CD14-positive monocyte (primary cell): ENCODE data around the gene PCNP. TPM values are rescaled to one million over a fixed set of nuclear protein-coding genes. Genes with fewer than 3 reads are reported as not detected.
"Not testable (repeated sequence)": the region's sequence is repeated elsewhere in the genome, so short reads cannot be mapped to it uniquely, and the experiment has no call there.

ENCODE experiments used
- DNase-seq, 3 donors: peaks; one replicate each; pipeline ENCODE4 v3.0.0-alpha.2; 2011 to 2022
- H2AFZ ChIP-seq: 2 replicates; pipeline ENCODE4 v1.6.0; 2012; ENCODE audit warnings: mild to moderate bottlenecking, low read depth, low read length, inconsistent platforms; ENCODE audit not compliant: insufficient read depth, poor library complexity, severe bottlenecking
- H3K27ac ChIP-seq, 2 donors: 1 replicate in 1 of 2; 2 replicates in 1 of 2; pipeline ENCODE4 v1.5.1; 2012 to 2013; ENCODE audit warnings: low read length in 2 of 2, control low read depth in 1 of 2, inconsistent platforms in 1 of 2, low read depth in 1 of 2, mild to moderate bottlenecking in 1 of 2
- H3K27me3 ChIP-seq, 2 donors: one replicate each; pipeline versions ENCODE4 v1.6.0 to v1.6.1; 2011 to 2013; ENCODE audit warnings: low read length in 2 of 2; ENCODE audit not compliant: control insufficient read depth in 2 of 2, insufficient read depth in 2 of 2
- H3K36me3 ChIP-seq, 2 donors: replicated peaks in 1 of 2; 1 replicate in 1 of 2; 2 replicates in 1 of 2; pipeline versions ENCODE4 v1.5.1 to v1.6.1; 2012 to 2013; ENCODE audit warnings: low read length in 2 of 2, control low read depth in 1 of 2, inconsistent platforms in 1 of 2, mild to moderate bottlenecking in 1 of 2; ENCODE audit not compliant: insufficient read depth in 2 of 2, control insufficient read depth in 1 of 2
- H3K4me1 ChIP-seq, 2 donors: 1 replicate in 1 of 2; 2 replicates in 1 of 2; pipeline versions ENCODE4 v1.5.1 to v1.6.1; 2012 to 2013; ENCODE audit warnings: low read length in 2 of 2, control low read depth in 1 of 2, inconsistent platforms in 1 of 2, mild to moderate bottlenecking in 1 of 2, moderate library complexity in 1 of 2; ENCODE audit not compliant: insufficient read depth in 2 of 2, control insufficient read depth in 1 of 2
- H3K4me2 ChIP-seq: replicated peaks from 2 replicates; pipeline ENCODE3; 2012; ENCODE audit warnings: low read length, moderate library complexity, mild to moderate bottlenecking; ENCODE audit not compliant: poor library complexity, severe bottlenecking; ENCODE audit errors: extremely low read depth
- H3K4me3 ChIP-seq, 3 experiments: fragments of 200-600 bp in 1 of 3; sonication (generic) in 1 of 3; replicated peaks in 1 of 3; 1 replicate in 2 of 3; 2 replicates in 1 of 3; pipeline ENCODE4 v1.5.1; 2011 to 2013; ENCODE audit warnings: low read length in 3 of 3, mild to moderate bottlenecking in 3 of 3, control low read depth in 2 of 3, low read depth in 2 of 3, inconsistent platforms in 1 of 3, moderate library complexity in 1 of 3
- H3K79me2 ChIP-seq: 2 replicates; pipeline ENCODE4 v1.6.0; 2012; ENCODE audit warnings: mild to moderate bottlenecking, control low read depth, inconsistent platforms, low read length, moderate library complexity; ENCODE audit not compliant: insufficient read depth
- H3K9ac ChIP-seq: 2 replicates; pipeline ENCODE4 v1.6.0; 2017; ENCODE audit warnings: low read length, mild to moderate bottlenecking; ENCODE audit not compliant: insufficient read depth, poor library complexity, severe bottlenecking
- H3K9me3 ChIP-seq, 2 donors: replicated peaks in 1 of 2; 1 replicate in 1 of 2; 2 replicates in 1 of 2; pipeline versions ENCODE4 v1.5.1 to v1.6.1; 2012 to 2013; ENCODE audit warnings: low read length in 2 of 2, control low read depth in 1 of 2; ENCODE audit not compliant: control insufficient read depth in 1 of 2, insufficient read depth in 1 of 2
- H4K20me1 ChIP-seq: 2 replicates; pipeline ENCODE4 v1.6.0; 2012; ENCODE audit warnings: mild to moderate bottlenecking, low read length, control low read depth, moderate library complexity; ENCODE audit not compliant: insufficient read depth
- H3K27ac Mint-ChIP-seq, 7 donors: one replicate each; pipeline ENCODE4 v1.8.0; 2020; ENCODE audit warnings: mild to moderate bottlenecking in 7 of 7, mixed read lengths in 7 of 7, moderate library complexity in 6 of 7, inconsistent platforms in 2 of 7
- H3K27me3 Mint-ChIP-seq, 3 donors: one replicate each; pipeline ENCODE4 v1.8.0; 2021 to 2022; ENCODE audit warnings: low read depth in 3 of 3, mild to moderate bottlenecking in 3 of 3, mixed read lengths in 3 of 3, moderate library complexity in 3 of 3, inconsistent platforms in 1 of 3
- H3K36me3 Mint-ChIP-seq, 2 donors: one replicate each; pipeline ENCODE4 v1.8.0; 2020; ENCODE audit warnings: mixed read lengths in 2 of 2, inconsistent platforms in 1 of 2, mild to moderate bottlenecking in 1 of 2
- H3K4me1 Mint-ChIP-seq: one replicate; pipeline ENCODE4 v1.8.0; 2020; ENCODE audit warnings: mild to moderate bottlenecking, mixed read lengths
- H3K4me3 Mint-ChIP-seq, 2 donors: one replicate each; pipeline ENCODE4 v1.8.0; 2020; ENCODE audit warnings: mild to moderate bottlenecking in 2 of 2, mixed read lengths in 2 of 2, moderate library complexity in 1 of 2
- H3K9me3 Mint-ChIP-seq, 7 donors: one replicate each; pipeline ENCODE4 v1.8.0; 2020 to 2022; ENCODE audit warnings: mixed read lengths in 7 of 7, mild to moderate bottlenecking in 6 of 7, moderate library complexity in 6 of 7, inconsistent platforms in 2 of 7
- WGBS: methylation state at CpG from one replicate; pipeline ENCODE4 v1.1.5; 2013; ENCODE audit warnings: missing lambda C conversion rate; ENCODE audit not compliant: insufficient coverage; 5-methylcytosine and 5-hydroxymethylcytosine counted together
- intact Hi-C, 2 donors: fragments of 100-400 bp; cut with micrococcal nuclease; formaldehyde crosslinking; loops; one replicate each; pipeline versions ENCODE4 v1.15.0 to v1.15.1; 2023
- polyA plus RNA-seq, 3 donors: library from polyadenylated mRNA; depleted of rRNA in 1 of 3; unstranded in 2 of 3; stranded (reverse) in 1 of 3; fragments of 300-500 nt in 2 of 3; fragments of >200 nt in 1 of 3; fragmentation: Illumina TruSeq in 2 of 3; gene quantifications; 1 replicate in 2 of 3; 2 replicates in 1 of 3; pipeline ENCODE4 v1.2.3, GENCODE V29; 2012 to 2021
- TF ChIP-seq, protein P1 (sequence below): fragments of 200-600 bp; IDR thresholded peaks from one replicate; pipeline ENCODE4 v1.8.0; 2022; ENCODE audit warnings: antibody characterized with exemption, mild to moderate bottlenecking

PCNP gene
- polyA plus RNA-seq, 3 donors: 32.0 to 68.2 (median 57.4) TPM

DNA sequence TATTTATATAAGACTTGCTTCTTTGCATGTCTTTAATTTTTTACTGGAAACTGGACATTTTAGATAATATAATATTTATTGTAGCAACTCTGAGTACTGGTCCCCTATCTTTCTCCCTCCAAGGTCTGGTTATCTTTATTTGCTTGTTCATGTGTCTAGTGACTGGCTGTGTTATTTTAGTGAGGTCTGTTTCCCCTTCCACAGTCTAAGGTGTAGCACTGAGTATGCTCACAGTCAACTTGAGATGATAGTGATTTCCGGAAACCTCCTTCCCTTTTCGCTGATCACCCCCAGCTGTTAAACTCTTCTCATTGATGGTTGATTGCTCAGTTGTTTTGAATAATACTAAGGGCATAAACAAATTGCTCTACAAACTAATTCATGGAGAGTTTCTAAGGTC lies 37.0 kb downstream of the PCNP start:
- Histone ChIP-seq H3K27me3 (no peaks in the 10 kb centered on the region), H3K27ac (no peak overlapping the region), H3K9ac (no peak overlapping the region), H3K9me3 (no peaks in the 10 kb centered on the region), H3K79me2 (no peaks in the 10 kb centered on the region), H3K4me1 (no peaks in the 10 kb centered on the region), H3K4me3 (no peak overlapping the region), H2AFZ (no peak overlapping the region), H3K4me2 (no peak overlapping the region), H4K20me1 (no peaks in the 10 kb centered on the region), H3K36me3 (no peaks in the 10 kb centered on the region)
- intact Hi-C loops: no loop called here
- no peaks in the 10 kb centered on the region for H3K9me3 Mint-ChIP-seq
- H3K27me3 Mint-ChIP-seq: no peaks in the 10 kb centered on the region
- WGBS: no CpG with 5 or more reads among the region's 2 CpGs
- H3K4me3 Mint-ChIP-seq: no peak overlapping the region
- no peak for DNase-seq
- TF ChIP-seq, protein P1, sequence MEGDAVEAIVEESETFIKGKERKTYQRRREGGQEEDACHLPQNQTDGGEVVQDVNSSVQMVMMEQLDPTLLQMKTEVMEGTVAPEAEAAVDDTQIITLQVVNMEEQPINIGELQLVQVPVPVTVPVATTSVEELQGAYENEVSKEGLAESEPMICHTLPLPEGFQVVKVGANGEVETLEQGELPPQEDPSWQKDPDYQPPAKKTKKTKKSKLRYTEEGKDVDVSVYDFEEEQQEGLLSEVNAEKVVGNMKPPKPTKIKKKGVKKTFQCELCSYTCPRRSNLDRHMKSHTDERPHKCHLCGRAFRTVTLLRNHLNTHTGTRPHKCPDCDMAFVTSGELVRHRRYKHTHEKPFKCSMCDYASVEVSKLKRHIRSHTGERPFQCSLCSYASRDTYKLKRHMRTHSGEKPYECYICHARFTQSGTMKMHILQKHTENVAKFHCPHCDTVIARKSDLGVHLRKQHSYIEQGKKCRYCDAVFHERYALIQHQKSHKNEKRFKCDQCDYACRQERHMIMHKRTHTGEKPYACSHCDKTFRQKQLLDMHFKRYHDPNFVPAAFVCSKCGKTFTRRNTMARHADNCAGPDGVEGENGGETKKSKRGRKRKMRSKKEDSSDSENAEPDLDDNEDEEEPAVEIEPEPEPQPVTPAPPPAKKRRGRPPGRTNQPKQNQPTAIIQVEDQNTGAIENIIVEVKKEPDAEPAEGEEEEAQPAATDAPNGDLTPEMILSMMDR: no peak
- no peaks in the 10 kb centered on the region for H3K36me3 Mint-ChIP-seq
- no peak overlapping the region for H3K27ac Mint-ChIP-seq
- no peaks in the 10 kb centered on the region for H3K4me1 Mint-ChIP-seq

DNA sequence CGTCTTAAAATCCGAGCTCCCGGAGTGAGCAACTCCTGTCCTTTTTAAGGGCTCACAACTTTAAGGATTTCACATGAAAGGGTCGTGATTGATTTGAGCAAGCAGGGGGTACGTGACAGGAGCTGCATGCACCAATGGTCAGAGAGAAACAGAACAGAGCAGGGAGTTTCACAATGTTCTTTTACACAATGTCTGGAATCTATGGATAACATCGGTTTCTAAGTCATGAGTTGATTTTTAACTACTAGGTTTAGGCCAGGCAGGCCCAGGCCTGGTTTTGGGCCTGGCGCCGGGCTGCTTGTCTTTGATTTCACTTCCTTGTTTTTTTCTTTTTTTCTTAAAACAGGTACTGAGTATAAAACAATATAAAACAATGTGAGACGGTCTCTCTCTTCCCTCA lies 39.0 kb downstream of the PCNP start:
- H3K36me3 Mint-ChIP-seq, H3K4me2 ChIP-seq, H3K27me3 Mint-ChIP-seq, H3K9me3 ChIP-seq, H4K20me1 ChIP-seq, H3K9ac ChIP-seq, H3K27me3 ChIP-seq, H3K36me3 ChIP-seq, DNase-seq, H3K27ac ChIP-seq, intact Hi-C loops, H3K4me1 ChIP-seq, H3K4me1 Mint-ChIP-seq, H3K9me3 Mint-ChIP-seq, H3K79me2 ChIP-seq, H3K4me3 ChIP-seq, H2AFZ ChIP-seq, H3K4me3 Mint-ChIP-seq: not testable (repeated sequence)
- peak overlapping the region in 1 of 7 donors; percentile 13 for H3K27ac Mint-ChIP-seq
- WGBS: 94% methylated on average over 3 of the region's 9 CpGs
